GM18499 (cell line): Measurements from ENCODE around the gene RNF169.

Experiments
- ATAC-seq: cut with Tn5 transposase; IDR thresholded peaks from one replicate; pipeline ENCODE4 v1.9.1; 2021; ENCODE audit warnings: moderate number of reproducible peaks; ENCODE audit not compliant: insufficient read depth, unreplicated experiment

The RNF169 gene

GRCh38 chr11:74853223-74853622, 104.6 kb downstream of the RNF169 start:
- ATAC-seq, result no peak

DNA sequence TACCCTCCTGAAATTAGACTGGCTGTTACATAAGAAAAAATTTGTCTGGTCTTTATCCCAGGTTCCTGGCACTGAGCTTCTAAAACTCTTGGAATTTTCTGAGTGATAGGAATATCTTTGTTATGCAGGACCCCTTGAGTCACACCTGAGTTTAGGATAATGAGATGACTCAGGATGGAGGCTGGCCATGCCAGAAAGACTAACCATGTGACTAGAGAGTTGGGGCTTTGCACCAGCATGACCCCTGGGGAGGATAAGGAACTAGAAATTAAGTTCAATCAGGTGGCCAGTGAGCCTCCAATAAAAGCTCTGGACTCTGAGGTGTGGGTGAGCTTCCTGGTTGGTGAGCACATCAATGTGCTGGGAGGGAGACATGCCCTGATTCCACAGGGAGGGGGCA, 112.1 kb downstream of the RNF169 start:
- no peak for ATAC-seq

DNA sequence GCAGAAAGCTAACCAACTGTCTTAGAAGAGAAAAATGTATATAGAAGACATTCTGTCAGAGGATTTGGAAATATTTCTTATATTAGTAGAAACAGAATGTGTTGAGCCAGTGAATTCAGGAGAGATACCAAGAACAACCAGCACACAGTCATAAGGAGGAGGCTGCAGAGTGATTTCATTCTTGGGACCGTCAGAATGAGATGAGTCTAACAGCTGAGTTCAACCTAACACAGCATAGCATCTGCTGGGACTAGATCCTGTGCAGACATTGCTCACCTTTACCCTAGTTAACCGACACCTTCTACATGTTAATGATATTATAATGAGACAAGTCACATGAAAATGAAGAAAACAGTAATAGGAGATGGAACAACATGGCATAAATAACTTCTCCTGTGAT, 114.8 kb downstream of the RNF169 start:
- ATAC-seq, result no peak

DNA sequence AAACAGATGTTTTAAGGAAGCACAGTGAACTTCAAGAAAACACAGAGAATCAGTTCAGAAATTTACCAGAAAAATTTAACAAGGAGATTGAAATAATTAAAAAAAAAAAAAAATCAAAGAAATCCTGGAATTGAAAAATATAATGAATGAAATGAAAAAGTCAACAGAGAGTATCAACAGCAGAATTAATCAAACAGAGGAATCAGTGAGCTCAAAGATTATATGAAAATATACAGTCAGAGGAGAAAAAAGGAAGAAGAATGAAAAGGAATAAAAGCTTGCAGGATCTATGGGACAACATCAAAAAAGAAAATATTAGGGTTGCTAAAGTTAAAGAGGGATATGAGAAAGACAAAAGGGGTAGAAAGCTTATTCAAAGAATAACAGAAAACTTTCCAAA, 117.9 kb downstream of the RNF169 start:
- no peak for ATAC-seq

GRCh38 chr11:74870485-74870884, 121.8 kb downstream of the RNF169 start:
- no peak for ATAC-seq

DNA sequence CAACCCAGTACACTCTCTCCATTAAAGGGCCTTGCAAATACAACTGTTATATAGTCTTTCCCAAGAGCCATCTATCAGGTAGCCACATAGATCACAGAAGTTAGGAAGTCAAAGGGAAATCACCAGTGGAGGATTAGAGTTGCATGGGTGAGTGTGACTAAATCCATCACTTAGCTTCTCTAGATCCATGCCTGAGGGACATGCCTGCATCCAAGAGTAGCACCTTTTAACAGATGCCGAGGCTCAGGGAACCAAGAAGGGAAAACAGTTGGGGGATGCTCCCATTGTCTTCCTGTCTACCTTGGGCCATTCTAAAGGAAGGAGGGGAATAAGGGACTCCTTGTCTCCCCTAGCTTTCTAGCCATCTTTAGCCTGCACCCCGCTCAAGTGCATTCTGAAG, 122.4 kb downstream of the RNF169 start:
- ATAC-seq, result no peak

DNA sequence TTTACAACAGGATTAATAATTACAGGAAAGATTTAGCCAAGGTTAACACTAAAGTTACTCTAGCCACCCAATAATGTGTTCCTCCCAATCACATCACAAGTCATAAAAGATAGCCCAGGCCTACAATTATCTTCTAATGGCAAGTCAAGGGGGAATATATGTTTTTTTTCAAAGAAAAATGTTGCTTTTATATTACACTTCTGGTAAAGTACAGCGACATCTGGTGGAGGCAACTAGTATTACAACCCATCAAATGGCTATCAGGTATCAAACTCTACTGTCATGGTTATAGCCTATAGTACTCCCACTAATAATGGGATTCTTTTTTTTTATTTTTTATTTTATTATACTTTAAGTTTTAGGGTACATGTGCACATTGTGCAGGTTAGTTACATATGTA, 128.5 kb downstream of the RNF169 start:
- no peak for ATAC-seq
